Fibroblast of villous mesenchyme (primary cell): Measurements from ENCODE around the gene GIGYF1. TPM values are rescaled to one million over a fixed set of nuclear protein-coding genes. Genes with fewer than 3 reads are reported as not detected.

Experiments used
- DNase-seq: peaks from one replicate; pipeline ENCODE4 v3.0.0-alpha.2; 2010; ENCODE audit warnings: low read depth
- H3K4me3 ChIP-seq: 2 replicates; pipeline ENCODE4 v1.5.1; 2011; ENCODE audit warnings: low read depth, mild to moderate bottlenecking, low read length
- CTCF ChIP-seq: IDR thresholded peaks from 2 replicates; pipeline ENCODE4 v1.5.1; 2012; ENCODE audit warnings: low read depth, mild to moderate bottlenecking, low read length; ENCODE audit not compliant: insufficient read depth
- total RNA-seq: library from RNA; depleted of rRNA; stranded (reverse); fragments of >200 nt; gene quantifications from 2 replicates; pipeline ENCODE4 v1.2.3, GENCODE V29; 2012

The GIGYF1 gene
- total RNA-seq, 1 donor = 15.5 TPM

GRCh38 chr7:100686822-100687211, 7.2 kb downstream of the GIGYF1 start:
- no peak for DNase-seq
- H3K4me3 ChIP-seq = no peak overlapping the region
- no peak for TF ChIP-seq CTCF

DNA sequence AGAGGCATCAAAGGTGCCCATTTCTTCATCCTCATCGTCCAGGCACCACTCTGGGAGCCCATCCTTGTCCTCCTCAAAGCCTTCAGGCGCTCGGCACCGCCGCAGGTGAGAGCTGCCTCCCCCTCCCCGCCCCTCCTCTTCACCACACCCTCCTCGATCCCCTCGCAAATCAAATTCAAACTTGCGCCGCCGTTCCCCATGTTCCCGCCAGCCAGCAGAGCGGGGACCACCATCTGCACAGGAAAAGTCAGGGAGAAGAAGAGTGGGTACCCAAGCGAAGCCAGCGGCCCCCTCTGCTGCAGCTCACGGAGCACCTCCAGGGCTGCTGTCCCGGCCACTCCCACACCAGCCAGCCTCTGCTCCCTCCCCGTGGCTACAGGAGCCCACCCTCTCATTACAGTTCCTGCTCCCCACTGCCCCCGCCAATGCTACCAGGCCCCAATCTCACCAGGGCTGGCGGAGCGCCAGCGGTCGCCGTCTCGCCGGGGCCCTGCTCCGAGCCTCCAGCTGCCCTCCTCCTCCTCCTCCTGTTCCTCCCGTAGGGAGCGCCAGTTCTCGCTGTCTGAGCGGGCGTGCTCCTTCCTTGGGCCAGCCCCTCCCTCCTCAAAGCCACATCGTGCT, 7.7 kb downstream of the GIGYF1 start:
- no peak overlapping the region for H3K4me3 ChIP-seq
- no peak for TF ChIP-seq CTCF
- no peak for DNase-seq

- no peak for TF ChIP-seq CTCF
- no peak for DNase-seq
- no peak overlapping the region for H3K4me3 ChIP-seq
Observed at GRCh38 chr7:100685631-100686145, 8.4 kb downstream of the GIGYF1 start.

DNA sequence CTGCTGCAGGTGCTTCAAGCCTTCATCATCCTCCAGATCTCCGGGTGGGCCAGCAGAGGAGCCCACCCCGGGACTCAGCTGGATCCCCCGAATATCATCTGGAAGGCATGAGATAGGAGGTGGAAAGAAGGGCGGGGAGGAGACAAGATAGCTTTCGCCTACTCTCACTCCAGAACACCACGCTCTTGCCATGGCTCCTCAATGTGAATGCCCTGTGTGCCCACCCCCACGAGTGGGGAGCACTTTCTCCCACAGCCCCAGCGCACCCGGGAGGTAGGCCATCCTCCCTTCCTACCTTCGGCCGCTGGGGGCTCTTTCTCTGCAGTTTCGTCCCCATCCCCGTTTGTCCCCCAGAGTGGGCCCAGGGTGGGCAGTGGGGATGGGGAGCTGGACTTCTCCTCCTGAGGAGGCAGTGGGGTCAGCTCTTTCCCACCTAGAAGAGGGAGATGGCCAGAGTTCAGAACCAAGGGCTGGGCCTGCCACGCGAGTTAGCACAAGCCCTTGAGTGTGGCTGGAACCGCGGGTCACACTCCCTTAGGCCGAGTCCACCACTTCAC, 8.9 kb downstream of the GIGYF1 start:
- no peak overlapping the region for H3K4me3 ChIP-seq
- no peak for DNase-seq
- TF ChIP-seq CTCF = no peak

DNA sequence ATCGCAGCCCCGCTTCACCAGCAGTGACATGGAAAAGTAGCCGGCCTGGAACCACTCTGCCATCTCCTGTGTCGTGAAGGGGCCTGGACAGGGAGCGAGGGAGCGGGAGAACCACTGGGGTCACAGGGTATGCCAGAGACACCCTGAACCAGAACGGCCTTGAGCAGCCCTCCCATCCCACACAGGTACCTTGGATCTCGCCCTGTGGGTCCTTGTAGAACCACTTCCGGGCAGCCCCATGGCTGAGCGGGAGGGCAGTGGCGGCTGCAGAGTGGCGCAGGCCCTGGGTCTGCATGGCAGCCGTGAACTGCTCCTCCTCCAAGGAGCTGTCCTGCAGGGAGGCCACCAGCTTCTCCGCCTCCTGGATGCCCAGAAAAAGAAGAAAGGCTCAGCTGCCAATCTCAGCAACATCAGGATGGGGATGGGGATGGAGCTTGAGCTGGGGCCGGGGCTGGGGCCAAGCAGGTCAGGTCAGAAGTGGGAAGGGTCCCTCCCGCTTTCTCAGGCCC, 9.5 kb downstream of the GIGYF1 start:
- no peak for DNase-seq

DNA sequence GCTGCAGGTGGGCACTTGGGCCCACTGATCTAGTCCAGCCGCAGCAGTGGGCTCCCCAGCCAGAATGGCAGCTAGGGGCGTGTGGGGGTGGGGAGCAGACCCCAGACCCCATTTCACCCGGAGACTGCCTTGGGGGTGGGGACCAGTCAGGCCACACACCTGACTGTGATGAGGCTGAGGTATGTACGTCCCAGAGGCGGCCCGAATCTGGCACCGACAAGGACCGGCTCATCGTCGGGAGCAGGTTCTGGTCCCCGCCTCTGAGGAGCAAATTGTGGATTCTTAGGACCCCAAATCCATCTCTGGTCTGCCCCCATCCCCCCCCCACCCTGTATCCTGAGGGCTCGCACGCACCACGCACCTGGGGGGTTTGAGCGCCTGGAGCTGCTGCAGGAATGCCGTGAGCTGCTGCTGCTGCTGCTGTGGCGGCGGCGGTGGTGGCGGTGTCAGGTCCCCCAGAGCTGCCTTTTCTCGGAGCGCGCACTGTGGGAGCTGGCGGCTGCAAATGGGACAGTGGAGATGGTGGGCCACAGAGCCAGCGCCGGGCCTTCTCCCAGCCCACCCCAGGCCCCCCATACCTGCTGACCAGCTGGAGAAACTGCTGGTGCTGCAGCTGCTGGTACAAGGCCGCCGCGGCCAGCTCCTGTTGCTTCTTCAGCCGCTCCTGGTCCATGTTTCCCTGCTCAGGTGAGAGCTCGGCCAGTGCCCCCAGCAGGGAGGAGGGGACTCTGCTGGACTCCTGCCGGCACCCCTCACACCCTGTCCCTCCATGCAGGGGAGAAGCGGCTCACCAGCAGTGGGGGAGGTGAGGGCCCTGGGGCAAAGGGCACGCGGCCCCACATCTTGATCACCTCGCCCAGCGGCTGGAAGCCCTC, 10.2 kb downstream of the GIGYF1 start:
- no peak for DNase-seq
- H3K4me3 ChIP-seq = no peak overlapping the region
- TF ChIP-seq CTCF = no peak

More for the DNA sequence above, 9.5 kb downstream of the GIGYF1 start:
- TF ChIP-seq CTCF = no peak
- H3K4me3 ChIP-seq = no peak overlapping the region
